BJ (cell line): Measurements from ENCODE around the gene PRSS3. TPM values are rescaled to one million over a fixed set of nuclear protein-coding genes. Genes with fewer than 3 reads are reported as not detected.
A peak's percentile ranks its signal among the peaks of the same experiment; 100 is the strongest.

Experiments used
- CTCF ChIA-PET: fragments of 350-600 bp; formaldehyde crosslinking; extraction: SDS; loops from one replicate; lab custom pipeline; 2021; ENCODE audit warnings: antibody characterized with exemption, inconsistent platforms; lab: Yijun Ruan, JAX
- POLR2A ChIA-PET: fragments of 300-600 bp; sonication (Branson Sonifier 250); formaldehyde crosslinking; extraction: SDS; loops from one replicate; lab custom pipeline; 2021; ENCODE audit warnings: antibody characterized with exemption; lab: Charles Lee
- DNase-seq: peaks from one replicate; pipeline ENCODE4 v3.0.0-alpha.2; 2011; ENCODE audit warnings: low read depth
- H3K27me3 ChIP-seq: 2 replicates; pipeline ENCODE4 v1.6.0; 2011; ENCODE audit warnings: low read length; ENCODE audit not compliant: control insufficient read depth, insufficient read depth
- H3K36me3 ChIP-seq: 2 replicates; pipeline ENCODE4 v1.5.1; 2011; ENCODE audit warnings: low read length; ENCODE audit not compliant: control insufficient read depth, insufficient read depth
- H3K4me3 ChIP-seq: 2 replicates; pipeline ENCODE4 v1.5.1; 2011; ENCODE audit warnings: low read depth, mild to moderate bottlenecking, control low read depth, low read length
- CTCF ChIP-seq: IDR thresholded peaks from 2 replicates; pipeline ENCODE4 v1.5.1; 2011; ENCODE audit warnings: low read depth, mild to moderate bottlenecking, control low read depth, inconsistent platforms, low read length, moderate library complexity; ENCODE audit not compliant: insufficient read depth
- polyA plus RNA-seq: library from polyadenylated mRNA; depleted of rRNA; stranded (reverse); fragments of >200 nt; gene quantifications from 2 replicates; pipeline ENCODE4 v1.2.3, GENCODE V29; 2011

Gene PRSS3
- polyA plus RNA-seq, 1 experiment = 1.4 TPM

- no peak for DNase-seq
- Histone ChIP-seq H3K4me3 (no peak overlapping the region), H3K36me3 (no peaks in the 10 kb centered on the region), H3K27me3 (no peaks in the 10 kb centered on the region)
- ChIA-PET POLR2A (no interaction called here), CTCF (interaction anchor here (2.6 to 3.3 kb wide), 2 partner anchors 42 to 292 kb away, joined by 8 to 48 read pairs; no protein-coding TSS in a partner anchor)
- no peak for TF ChIP-seq CTCF
These were observed 15.1 kb upstream of the PRSS3 start for GRCh38 chr9:33780276-33780675.

- Histone ChIP-seq H3K27me3 (no peaks in the 10 kb centered on the region), H3K36me3 (no peaks in the 10 kb centered on the region), H3K4me3 (no peak overlapping the region)
- TF ChIP-seq CTCF = no peak
- no peak for DNase-seq
- POLR2A ChIA-PET = no interaction called here
- CTCF ChIA-PET = interaction anchor here (0.7 to 1.4 kb wide), 3 partner anchors 8 to 158 kb away, joined by 3 read pairs; no protein-coding TSS in a partner anchor
These were observed 13.6 kb upstream of the PRSS3 start for GRCh38 chr9:33781736-33782135.

- ChIA-PET POLR2A (no interaction called here), CTCF (interaction anchor here (0.8 to 1.4 kb wide), 2 partner anchors 10 to 44 kb away, joined by 3 read pairs; no protein-coding TSS in a partner anchor)
- H3K4me3 ChIP-seq = no peak overlapping the region
- H3K36me3 ChIP-seq = no peaks in the 10 kb centered on the region
- no peaks in the 10 kb centered on the region for H3K27me3 ChIP-seq
- TF ChIP-seq CTCF = no peak
- no peak for DNase-seq
These were observed 12.8 kb upstream of the PRSS3 start for GRCh38 chr9:33782395-33783152.

GRCh38 chr9:33785914-33786313, 9.4 kb upstream of the PRSS3 start:
- POLR2A ChIA-PET = no interaction called here
- Histone ChIP-seq H3K36me3 (no peaks in the 10 kb centered on the region), H3K27me3 (no peaks in the 10 kb centered on the region), H3K4me3 (no peak overlapping the region)
- no peak for DNase-seq
- TF ChIP-seq CTCF = peak; percentile 37; the same call in 1 of the 2 replicates
- CTCF ChIA-PET = interaction anchor here (0.7 to 3.0 kb wide), 3 partner anchors 7 to 226 kb away, joined by 3 to 15 read pairs (median 4); no protein-coding TSS in a partner anchor

GRCh38 chr9:33786681-33787080, 8.7 kb upstream of the PRSS3 start:
- Histone ChIP-seq H3K27me3 (no peaks in the 10 kb centered on the region), H3K36me3 (no peaks in the 10 kb centered on the region), H3K4me3 (no peak overlapping the region)
- no peak for TF ChIP-seq CTCF
- DNase-seq = no peak
- POLR2A ChIA-PET = no interaction called here
- CTCF ChIA-PET = interaction anchor here (0.7 to 3.0 kb wide), 6 partner anchors 8 to 225 kb away, joined by 3 to 15 read pairs (median 4); no protein-coding TSS in a partner anchor
